ENCODE measurements around the gene WDR20.

The WDR20 gene

DNA sequence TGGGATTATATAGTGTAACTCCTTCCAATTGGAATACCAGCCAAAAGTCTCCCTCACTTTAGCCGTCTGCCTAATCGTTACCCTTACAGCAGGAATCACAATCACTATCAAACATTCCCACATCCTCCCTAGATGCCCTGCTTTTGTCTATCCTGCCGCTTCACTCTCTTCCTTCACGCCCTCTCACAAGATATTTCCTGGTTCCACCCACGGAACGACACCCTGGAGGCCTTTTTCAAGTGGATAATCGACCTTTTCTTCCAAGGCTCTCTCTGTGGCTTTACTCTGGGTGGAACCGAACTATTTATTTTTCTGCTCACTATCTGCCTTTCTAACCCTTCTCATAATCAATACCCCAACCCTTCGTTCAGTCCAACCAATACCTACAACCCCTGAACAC, 106.4 kb downstream of the WDR20 start:
- H3K27ac Mint-ChIP-seq = no peak overlapping the region
- no peaks in the 10 kb centered on the region for H3K27me3 Mint-ChIP-seq (ENCODE audit: low read depth)
- no peak for DNase-seq (ENCODE audit: low spot score)
- H3K4me1 Mint-ChIP-seq (ENCODE audit: low read depth) = no peaks in the 10 kb centered on the region
- no peak overlapping the region for H3K4me3 Mint-ChIP-seq
- H3K9me3 Mint-ChIP-seq = no peaks in the 10 kb centered on the region
- H3K36me3 Mint-ChIP-seq (ENCODE audit: low read depth) = no peaks in the 10 kb centered on the region

DNA sequence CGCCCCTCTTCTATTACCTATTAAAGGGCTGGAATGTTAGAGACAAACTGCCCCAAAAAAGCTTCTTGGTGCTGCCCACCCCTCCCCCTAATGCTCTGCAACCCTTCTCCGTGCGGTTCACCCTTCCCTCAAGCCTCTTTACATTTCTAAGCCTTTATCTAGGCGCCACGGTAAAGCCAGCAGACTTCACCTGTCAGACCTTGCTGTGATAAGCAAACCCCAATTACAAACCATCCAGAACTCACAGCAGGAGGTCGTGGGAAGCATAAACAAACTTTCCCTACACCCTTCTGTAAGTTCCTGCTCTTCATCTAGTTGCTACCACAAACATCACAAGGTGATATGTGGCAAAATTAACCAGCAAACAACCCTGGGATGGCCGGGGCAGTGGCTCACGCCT, 108.4 kb downstream of the WDR20 start:
- no peak overlapping the region for H3K27ac Mint-ChIP-seq
- H3K9me3 Mint-ChIP-seq = no peaks in the 10 kb centered on the region
- H3K4me1 Mint-ChIP-seq (ENCODE audit: low read depth) = no peaks in the 10 kb centered on the region
- no peak for DNase-seq (ENCODE audit: low spot score)
- H3K4me3 Mint-ChIP-seq = no peak overlapping the region
- H3K36me3 Mint-ChIP-seq (ENCODE audit: low read depth) = no peaks in the 10 kb centered on the region
- H3K27me3 Mint-ChIP-seq (ENCODE audit: low read depth) = peaks cover 2% of the 10 kb centered on the region

- no peaks in the 10 kb centered on the region for H3K9me3 Mint-ChIP-seq
- no peaks in the 10 kb centered on the region for H3K4me1 Mint-ChIP-seq (ENCODE audit: low read depth)
- H3K27me3 Mint-ChIP-seq (ENCODE audit: low read depth) = peaks cover 2% of the 10 kb centered on the region
- H3K4me3 Mint-ChIP-seq = no peak overlapping the region
- DNase-seq (ENCODE audit: low spot score) = no peak
- no peaks in the 10 kb centered on the region for H3K36me3 Mint-ChIP-seq (ENCODE audit: low read depth)
- H3K27ac Mint-ChIP-seq = no peak overlapping the region
Observed at GRCh38 chr14:102249041-102249440, 109.3 kb downstream of the WDR20 start.

DNA sequence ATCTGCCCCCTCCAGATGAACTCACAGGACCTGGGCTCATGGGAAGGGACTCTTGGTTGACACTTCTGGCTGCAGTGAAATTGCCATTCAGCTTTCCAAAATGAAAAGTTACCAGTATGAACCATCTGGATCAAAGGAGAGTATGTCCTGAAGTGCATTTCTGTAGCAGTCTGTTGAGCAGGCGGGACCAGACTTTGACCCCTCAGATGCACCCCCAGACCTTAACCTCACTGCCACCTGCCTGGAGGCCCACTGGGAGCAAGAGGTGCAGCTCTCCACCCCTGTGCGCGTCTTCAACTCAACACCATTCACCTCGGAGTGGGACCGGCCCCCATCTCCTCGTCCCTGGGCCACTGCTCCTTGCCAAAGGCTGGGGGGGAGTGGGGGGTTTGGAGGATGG, 110.3 kb downstream of the WDR20 start:
- Mint-ChIP-seq H3K36me3 (ENCODE audit: low read depth) (no peaks in the 10 kb centered on the region), H3K4me1 (ENCODE audit: low read depth) (no peaks in the 10 kb centered on the region), H3K27me3 (ENCODE audit: low read depth) (peaks cover 2% of the 10 kb centered on the region), H3K27ac (no peak overlapping the region), H3K4me3 (no peak overlapping the region), H3K9me3 (no peaks in the 10 kb centered on the region)
- no peak for DNase-seq (ENCODE audit: low spot score)

GRCh38 chr14:102250636-102251035, 110.9 kb downstream of the WDR20 start:
- no peak for DNase-seq (ENCODE audit: low spot score)
- H3K9me3 Mint-ChIP-seq = no peaks in the 10 kb centered on the region
- no peak overlapping the region for H3K27ac Mint-ChIP-seq
- peaks cover 2% of the 10 kb centered on the region for H3K27me3 Mint-ChIP-seq (ENCODE audit: low read depth)
- H3K4me3 Mint-ChIP-seq = no peak overlapping the region
- no peaks in the 10 kb centered on the region for H3K36me3 Mint-ChIP-seq (ENCODE audit: low read depth)
- no peaks in the 10 kb centered on the region for H3K4me1 Mint-ChIP-seq (ENCODE audit: low read depth)

GRCh38 chr14:102251161-102251560, 111.5 kb downstream of the WDR20 start:
- Mint-ChIP-seq H3K27me3 (ENCODE audit: low read depth) (peaks cover 2% of the 10 kb centered on the region), H3K4me3 (no peak overlapping the region), H3K4me1 (ENCODE audit: low read depth) (no peaks in the 10 kb centered on the region), H3K9me3 (no peaks in the 10 kb centered on the region), H3K27ac (no peak overlapping the region), H3K36me3 (ENCODE audit: low read depth) (no peaks in the 10 kb centered on the region)
- no peak for DNase-seq (ENCODE audit: low spot score)

DNA sequence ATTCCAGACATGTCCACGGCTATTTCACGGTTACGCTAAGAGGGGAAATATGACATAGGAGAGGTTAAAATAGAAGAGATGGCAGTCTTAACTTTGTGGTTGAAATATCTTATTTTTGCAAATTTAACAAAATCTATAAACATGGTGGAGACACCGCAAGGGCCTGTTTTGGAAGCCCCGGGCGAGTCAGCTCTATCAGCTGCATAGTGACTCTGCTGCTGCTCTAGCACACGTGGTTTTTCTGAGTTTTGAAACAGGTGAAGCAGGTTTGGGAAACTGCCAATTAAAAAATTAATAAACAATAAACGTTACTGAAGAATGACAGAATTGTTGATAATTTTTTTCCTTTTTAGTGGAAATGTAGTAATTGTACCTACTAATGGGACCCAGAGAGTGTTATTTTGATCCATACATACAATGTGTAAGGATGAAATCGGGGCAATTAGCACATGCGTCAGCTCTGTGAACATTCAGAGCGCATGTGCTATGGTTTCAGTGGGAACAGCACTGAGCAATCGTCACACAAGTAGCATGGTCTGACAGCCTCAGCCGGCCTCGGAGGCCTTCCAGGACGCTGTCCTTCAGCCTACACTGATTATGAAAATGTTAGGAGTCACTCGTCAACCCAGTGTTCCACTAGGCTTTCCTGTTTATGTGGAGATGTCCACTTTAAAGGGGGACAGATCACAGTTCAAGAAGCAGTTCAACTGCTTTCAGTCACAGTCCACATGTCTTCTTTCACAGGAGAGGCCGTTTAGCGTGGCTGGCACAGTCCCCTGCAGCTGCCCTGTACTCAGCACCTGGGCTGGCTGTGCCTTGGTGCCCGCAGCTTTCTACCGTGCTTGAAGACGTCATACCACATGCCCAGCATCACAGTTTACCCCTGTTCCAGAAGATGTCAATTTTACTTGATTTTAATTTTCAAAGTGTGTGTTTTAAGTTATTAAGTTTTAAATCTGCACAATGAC, 113.4 kb downstream of the WDR20 start:
- peaks cover 2% of the 10 kb centered on the region for H3K27me3 Mint-ChIP-seq (ENCODE audit: low read depth)
- no peak overlapping the region for H3K27ac Mint-ChIP-seq
- H3K36me3 Mint-ChIP-seq (ENCODE audit: low read depth) = no peaks in the 10 kb centered on the region
- no peaks in the 10 kb centered on the region for H3K9me3 Mint-ChIP-seq
- H3K4me3 Mint-ChIP-seq = no peak overlapping the region
- no peaks in the 10 kb centered on the region for H3K4me1 Mint-ChIP-seq (ENCODE audit: low read depth)
- no peak for DNase-seq (ENCODE audit: low spot score)

GRCh38 chr14:102255401-102256190, 115.9 kb downstream of the WDR20 start:
- H3K4me1 Mint-ChIP-seq (ENCODE audit: low read depth) = no peaks in the 10 kb centered on the region
- no peaks in the 10 kb centered on the region for H3K36me3 Mint-ChIP-seq (ENCODE audit: low read depth)
- peaks cover 2% of the 10 kb centered on the region for H3K27me3 Mint-ChIP-seq (ENCODE audit: low read depth)
- no peak for DNase-seq (ENCODE audit: low spot score)
- H3K4me3 Mint-ChIP-seq = no peak overlapping the region
- H3K9me3 Mint-ChIP-seq = no peaks in the 10 kb centered on the region
- H3K27ac Mint-ChIP-seq = no peak overlapping the region

GRCh38 chr14:102256716-102257115, 117.0 kb downstream of the WDR20 start:
- Mint-ChIP-seq H3K4me1 (ENCODE audit: low read depth) (no peaks in the 10 kb centered on the region), H3K9me3 (no peaks in the 10 kb centered on the region), H3K36me3 (ENCODE audit: low read depth) (no peaks in the 10 kb centered on the region), H3K27ac (no peak overlapping the region), H3K27me3 (ENCODE audit: low read depth) (peaks cover 2% of the 10 kb centered on the region), H3K4me3 (no peak overlapping the region)
- DNase-seq (ENCODE audit: low spot score) = no peak

- DNase-seq (ENCODE audit: low spot score) = no peak
- no peak overlapping the region for H3K27ac Mint-ChIP-seq
- H3K4me3 Mint-ChIP-seq = no peak overlapping the region
- H3K36me3 Mint-ChIP-seq (ENCODE audit: low read depth) = no peaks in the 10 kb centered on the region
- H3K9me3 Mint-ChIP-seq = no peaks in the 10 kb centered on the region
- H3K4me1 Mint-ChIP-seq (ENCODE audit: low read depth) = no peaks in the 10 kb centered on the region
- no peaks in the 10 kb centered on the region for H3K27me3 Mint-ChIP-seq (ENCODE audit: low read depth)
Observed at GRCh38 chr14:102258136-102258535, 118.4 kb downstream of the WDR20 start.

Data from T-helper 2 cell treated with Interferon-gamma antibody and Interleukin-4, amounts not matched to agents 5 μg/mL and 100 μg/mL, for 36 hours (primary cell).